GM18858 (cell line): ENCODE data around the gene CISTR.
"Not testable (repeated sequence)": the region's sequence is repeated elsewhere in the genome, so short reads cannot be mapped to it uniquely, and the experiment has no call there.

ENCODE experiments used
- ATAC-seq: cut with Tn5 transposase; IDR thresholded peaks from one replicate; pipeline ENCODE4 v1.9.1; 2021; ENCODE audit not compliant: unreplicated experiment

CISTR gene

GRCh38 chr12:53751336-53752191, at the start of gene CISTR:
Gene CISTR, minus strand, starts transcription at chr12:53751979.
- ATAC-seq = no peak

DNA sequence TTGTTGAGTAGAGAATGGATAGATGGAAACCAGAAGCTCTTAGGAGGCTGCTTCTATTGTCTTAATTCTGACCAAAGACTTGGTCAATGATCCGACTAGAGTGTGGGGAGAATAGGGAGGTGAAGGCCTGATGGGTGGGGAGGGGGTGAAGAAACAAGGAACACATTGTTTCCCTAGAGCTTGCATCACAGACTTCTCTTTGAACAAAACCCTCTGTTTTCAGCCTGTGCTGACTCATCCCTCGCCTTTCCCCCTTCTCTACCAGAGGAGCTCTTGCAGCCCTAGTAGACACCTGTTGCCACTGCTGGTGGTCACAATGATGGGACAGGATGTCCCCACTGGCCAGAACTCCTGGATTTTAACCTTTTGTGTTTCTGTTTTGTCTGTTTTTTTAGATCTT, 46.8 kb upstream of the CISTR start:
- ATAC-seq = no peak

- no peak for ATAC-seq
Observed at GRCh38 chr12:53795927-53796326, 44.1 kb upstream of the CISTR start.

GRCh38 chr12:53793221-53793620, 41.4 kb upstream of the CISTR start:
- ATAC-seq = no peak

- ATAC-seq = no peak
Observed at GRCh38 chr12:53791735-53792326, 40.1 kb upstream of the CISTR start.

GRCh38 chr12:53789570-53789969, 37.8 kb upstream of the CISTR start:
- ATAC-seq = no peak

DNA sequence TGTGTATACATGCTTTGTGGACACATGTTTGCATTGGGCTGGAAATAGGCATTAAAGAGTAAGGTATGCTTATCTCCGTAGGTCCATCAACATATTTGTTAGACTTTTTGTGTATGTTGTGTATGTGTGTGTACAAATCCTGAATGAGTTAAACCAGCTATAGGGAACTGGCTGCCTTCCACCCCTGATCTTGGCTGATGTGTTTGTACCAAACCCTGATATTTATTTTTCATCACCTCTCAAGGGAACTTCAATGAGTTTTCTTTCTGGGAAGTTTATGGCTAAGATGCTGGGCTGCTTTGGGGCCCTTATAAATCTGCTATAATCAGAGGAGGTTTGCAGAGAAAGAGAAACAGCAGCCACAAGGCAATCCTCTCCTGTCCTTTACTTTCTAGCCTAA, 37.1 kb upstream of the CISTR start:
- ATAC-seq = no peak

DNA sequence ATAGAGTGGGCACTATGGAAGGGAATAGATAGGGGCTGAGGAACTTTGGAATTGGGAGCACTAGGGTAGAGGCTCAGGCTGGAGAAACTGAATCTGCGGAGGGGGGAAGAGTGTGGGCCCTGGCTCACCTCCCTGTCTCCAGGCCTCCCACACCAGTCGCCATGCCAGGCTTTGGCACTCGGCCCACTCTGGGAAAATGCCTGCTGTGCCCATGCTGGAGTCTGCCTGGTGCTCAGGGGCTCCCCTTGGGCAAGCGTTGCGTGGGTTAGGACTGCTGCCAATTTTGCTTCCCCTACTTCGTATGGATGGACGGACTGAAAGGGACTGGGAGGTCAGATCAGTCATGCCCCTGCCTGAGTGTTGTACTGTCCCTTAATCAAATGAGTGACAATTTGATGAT, 34.6 kb upstream of the CISTR start:
- no peak for ATAC-seq

DNA sequence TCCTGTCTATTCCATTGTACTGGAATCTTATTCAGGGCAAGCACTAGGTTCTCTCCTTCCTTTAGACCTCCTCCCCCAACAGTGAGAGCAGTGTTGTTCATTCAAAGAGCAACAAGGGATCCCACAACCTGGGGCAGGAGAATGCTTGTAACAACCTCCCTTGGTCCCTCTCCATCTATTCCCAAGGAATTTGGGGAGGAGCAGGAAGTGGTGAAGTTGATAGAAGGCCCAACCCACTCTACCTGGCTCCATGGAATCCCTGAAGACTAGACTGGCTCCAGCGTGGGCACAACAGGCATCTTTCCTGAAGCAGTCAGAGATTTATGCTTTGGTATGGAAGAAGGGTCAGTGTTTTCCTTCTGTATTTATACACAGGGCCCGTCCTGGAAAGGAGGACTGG, 33.4 kb upstream of the CISTR start:
- no peak for ATAC-seq

GRCh38 chr12:53782093-53782703, 30.4 kb upstream of the CISTR start:
- ATAC-seq = no peak

DNA sequence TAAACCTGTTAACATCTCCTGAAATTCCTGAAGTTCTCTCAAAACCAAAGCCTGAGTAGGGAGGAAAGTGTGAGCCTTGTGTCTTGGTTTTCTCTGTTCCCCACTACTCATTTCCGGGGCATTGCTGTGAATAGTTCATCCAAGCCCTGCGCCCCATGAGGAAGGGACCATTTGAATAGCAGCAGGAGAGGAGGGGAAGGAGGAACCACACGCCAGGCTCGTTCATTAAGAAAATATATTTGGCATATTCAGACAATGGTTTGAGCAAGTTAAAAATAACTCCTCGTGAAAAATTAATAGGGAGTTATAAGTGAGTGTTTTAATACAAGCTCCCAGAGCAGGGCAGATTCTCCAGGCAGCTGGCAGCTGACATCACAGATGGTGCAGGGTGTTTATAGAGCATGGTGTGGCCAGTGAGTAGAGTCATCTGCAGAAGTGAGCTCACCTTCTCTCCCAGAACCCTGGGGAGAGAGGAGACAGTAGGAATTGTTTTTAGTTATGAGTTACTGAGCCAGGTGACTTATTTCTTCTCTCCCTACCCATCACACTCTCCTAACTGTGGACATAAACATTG, 29.5 kb upstream of the CISTR start:
- no peak for ATAC-seq

GRCh38 chr12:53780323-53780722, 28.5 kb upstream of the CISTR start:
- no peak for ATAC-seq

- ATAC-seq = not testable (repeated sequence)
Observed at GRCh38 chr12:53779679-53780078, 27.9 kb upstream of the CISTR start.

DNA sequence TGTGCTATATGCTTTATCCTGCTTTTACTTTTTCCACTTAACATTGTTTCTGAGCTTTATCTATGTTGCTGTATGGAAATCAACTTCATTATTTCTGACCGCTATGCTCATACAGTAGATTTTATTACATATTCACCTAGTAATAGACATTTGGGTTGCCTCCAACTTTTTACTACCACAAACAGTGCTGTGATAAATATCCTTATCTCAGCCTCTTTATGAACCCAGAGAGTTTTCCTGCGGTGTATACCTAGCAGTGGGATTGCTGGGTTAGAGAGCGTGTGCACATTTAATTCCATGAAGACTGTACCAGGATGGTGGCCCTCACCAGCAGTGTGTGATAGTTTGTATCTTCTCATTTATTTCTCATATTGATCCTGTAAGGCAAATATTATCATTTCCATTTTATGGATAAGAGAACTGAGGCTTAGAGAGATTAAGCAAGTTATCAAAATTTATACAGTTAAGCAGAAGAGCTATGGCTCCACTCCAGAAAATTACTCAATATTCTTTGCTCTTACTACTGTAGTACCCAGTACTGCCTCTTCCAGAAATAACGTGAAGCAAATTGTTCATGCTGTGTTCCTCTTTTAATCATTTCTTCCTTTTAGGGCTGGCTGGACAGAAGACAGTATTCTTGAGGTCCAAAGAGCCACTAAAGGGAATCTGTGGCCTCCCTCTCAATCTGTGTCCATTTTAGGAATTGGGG, 26.3 kb upstream of the CISTR start:
- no peak for ATAC-seq

GRCh38 chr12:53777412-53777811, 25.6 kb upstream of the CISTR start:
- ATAC-seq = no peak

DNA sequence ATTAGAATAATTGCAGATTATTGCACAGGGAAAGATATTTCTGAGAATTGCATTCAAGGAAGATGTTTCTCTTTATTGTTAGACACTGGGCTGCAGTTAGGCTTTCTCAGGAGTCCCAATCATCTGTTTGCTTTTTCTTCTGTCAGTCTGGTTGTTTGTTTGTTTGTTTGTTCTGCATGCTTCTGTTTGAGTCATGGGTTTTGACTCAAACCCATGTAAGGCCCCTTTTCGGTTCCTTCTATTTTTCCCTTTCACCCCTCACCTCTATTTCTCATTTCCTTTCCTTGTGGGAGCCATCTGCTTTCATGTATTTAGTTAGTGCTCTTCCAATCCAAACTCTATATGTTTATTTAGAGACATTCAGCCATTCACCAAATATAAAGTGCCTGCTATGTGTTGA, 25.1 kb upstream of the CISTR start:
- no peak for ATAC-seq

- ATAC-seq = no peak
Observed at GRCh38 chr12:53775478-53776145, 23.8 kb upstream of the CISTR start.

DNA sequence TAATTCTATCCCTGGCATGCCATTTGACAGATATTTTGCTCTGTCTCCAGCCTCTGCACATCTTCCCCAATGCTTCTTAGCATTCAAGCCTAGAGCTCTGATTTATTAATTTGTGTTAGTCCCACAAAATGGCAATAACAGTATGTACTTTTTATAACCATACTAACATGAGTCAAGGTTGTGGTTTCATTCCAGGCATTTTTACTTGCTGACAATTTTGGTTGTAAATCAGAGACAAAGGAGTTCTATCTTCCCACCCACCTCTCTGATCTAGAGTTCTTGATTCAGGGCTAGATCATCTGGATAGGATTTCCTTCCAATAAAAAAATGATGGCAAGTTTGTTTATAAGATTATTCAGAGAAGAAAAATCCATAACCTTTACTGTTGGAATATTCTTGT, 18.5 kb upstream of the CISTR start:
- no peak for ATAC-seq

- no peak for ATAC-seq
Observed at GRCh38 chr12:53768976-53769375, 17.2 kb upstream of the CISTR start.

DNA sequence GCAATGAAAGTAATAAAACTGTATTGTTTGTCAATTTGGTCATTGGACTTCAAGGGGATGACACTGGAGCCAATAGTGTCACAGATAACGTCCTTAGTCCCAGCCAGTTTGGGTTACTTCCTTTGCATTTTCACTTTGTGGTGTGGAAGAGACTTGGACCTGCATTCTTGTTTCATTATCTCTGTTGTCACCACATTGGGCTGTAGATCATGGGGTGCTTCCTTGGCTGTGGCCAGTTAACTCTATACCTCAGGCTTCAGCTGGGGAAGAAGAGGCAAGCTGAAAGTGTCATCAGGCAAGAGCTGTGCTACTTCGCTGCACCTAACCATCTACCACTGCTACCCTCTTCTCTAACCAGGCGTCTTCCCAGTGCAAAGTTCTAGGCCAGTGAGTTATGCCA, 15.1 kb upstream of the CISTR start:
- ATAC-seq = no peak

- ATAC-seq = no peak
Observed at GRCh38 chr12:53765891-53766290, 14.1 kb upstream of the CISTR start.
